Breast epithelium (tissue), 3 donors: Measurements from ENCODE around the gene MAMDC4.

Source experiments
- POLR2AphosphoS5 ChIP-seq, 3 donors: sonication (generic); formaldehyde crosslinking; IDR thresholded peaks; one replicate each; pipeline ENCODE4 v1.6.1; 2017; ENCODE audit warnings: antibody characterized with exemption in 3 of 3
- TF ChIP-seq, protein P1 (sequence below), 3 donors: fragments of 450-650 bp; IDR thresholded peaks; one replicate each; pipeline ENCODE4 v1.5.1; 2016 to 2017; ENCODE audit warnings: antibody characterized with exemption in 3 of 3, mild to moderate bottlenecking in 3 of 3, moderate library complexity in 3 of 3

DNA sequence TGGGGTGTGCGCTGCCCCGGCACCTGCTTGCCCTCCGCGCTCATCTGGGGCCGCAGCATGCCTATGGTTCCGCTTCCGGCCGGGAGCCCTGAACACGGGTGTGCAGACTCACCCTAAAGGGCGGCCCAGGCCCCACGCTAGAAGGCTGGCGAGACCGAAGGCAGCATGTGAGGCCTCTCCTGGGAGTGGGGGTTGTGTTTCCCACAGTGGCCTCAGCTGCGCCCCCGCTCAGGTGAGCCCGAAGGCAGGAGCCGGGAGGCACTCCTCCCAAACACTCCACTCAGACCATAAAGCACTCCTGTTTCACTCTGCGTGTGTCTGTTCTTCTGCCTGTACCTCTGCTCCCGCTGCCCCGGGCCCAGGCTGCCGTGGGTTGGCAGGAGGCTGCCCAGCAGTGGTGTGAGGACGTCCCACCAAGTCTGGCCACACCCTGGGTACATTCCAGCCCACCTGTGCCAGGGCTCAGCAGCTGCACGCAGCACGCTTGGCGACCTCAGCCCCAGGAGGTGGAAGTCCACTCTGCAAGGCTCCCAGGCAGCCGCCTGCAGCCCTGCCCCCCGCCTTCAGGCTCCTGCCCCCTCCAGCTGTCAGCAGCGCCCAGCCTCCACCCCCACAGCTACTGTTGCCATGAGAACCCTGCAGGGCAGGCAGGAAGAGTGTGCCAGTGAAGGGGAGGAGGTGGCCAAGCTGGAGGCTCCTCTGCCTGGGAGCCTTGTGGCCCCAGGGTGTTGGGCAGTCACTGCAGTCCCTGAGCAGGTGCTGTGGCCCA is 11.1 kb upstream of the MAMDC4 start:
- TF ChIP-seq, protein P1, sequence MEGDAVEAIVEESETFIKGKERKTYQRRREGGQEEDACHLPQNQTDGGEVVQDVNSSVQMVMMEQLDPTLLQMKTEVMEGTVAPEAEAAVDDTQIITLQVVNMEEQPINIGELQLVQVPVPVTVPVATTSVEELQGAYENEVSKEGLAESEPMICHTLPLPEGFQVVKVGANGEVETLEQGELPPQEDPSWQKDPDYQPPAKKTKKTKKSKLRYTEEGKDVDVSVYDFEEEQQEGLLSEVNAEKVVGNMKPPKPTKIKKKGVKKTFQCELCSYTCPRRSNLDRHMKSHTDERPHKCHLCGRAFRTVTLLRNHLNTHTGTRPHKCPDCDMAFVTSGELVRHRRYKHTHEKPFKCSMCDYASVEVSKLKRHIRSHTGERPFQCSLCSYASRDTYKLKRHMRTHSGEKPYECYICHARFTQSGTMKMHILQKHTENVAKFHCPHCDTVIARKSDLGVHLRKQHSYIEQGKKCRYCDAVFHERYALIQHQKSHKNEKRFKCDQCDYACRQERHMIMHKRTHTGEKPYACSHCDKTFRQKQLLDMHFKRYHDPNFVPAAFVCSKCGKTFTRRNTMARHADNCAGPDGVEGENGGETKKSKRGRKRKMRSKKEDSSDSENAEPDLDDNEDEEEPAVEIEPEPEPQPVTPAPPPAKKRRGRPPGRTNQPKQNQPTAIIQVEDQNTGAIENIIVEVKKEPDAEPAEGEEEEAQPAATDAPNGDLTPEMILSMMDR (IDR thresholded peaks at IDR 0.05) = no peak
- no peak for TF ChIP-seq POLR2AphosphoS5 (IDR thresholded peaks at IDR 0.05)
